ENCODE results near the gene TYRO3. TPM values are rescaled to one million over a fixed set of nuclear protein-coding genes. Genes with fewer than 3 reads are reported as not detected.

Gene TYRO3
- total and polyA plus RNA-seq, 2 experiments from 2014 or later, result 71.0 to 109 TPM

GRCh38 chr15:41511899-41512369, 47.1 kb upstream of the TYRO3 start:
- Histone ChIP-seq H2AFZ (peak overlapping the region; percentile 52), H4K20me1 (ENCODE audit: insufficient read depth, poor library complexity, severe bottlenecking) (peaks cover 2% of the 10 kb centered on the region), H3K36me3 (replicated peaks; ENCODE audit: insufficient read depth, low read depth) (no peaks in the 10 kb centered on the region), H3K4me1 (ENCODE audit: insufficient read depth) (peaks cover 21% of the 10 kb centered on the region), H3K27ac (no peak overlapping the region), H3K9me2 (replicated peaks; ENCODE audit: insufficient read depth) (no peaks in the 10 kb centered on the region), H3K79me2 (no peaks in the 10 kb centered on the region), H3K4me2 (peak overlapping the region; percentile 97), H3K4me3 (peak overlapping the region; percentile 13), H3K9me3 (ENCODE audit: low read depth) (no peaks in the 10 kb centered on the region), H3K27me3 (peaks cover 46% of the 10 kb centered on the region)
- TF ChIP-seq EZH2phosphoT487 (IDR thresholded peaks at IDR 0.05; ENCODE audit: low read depth, severe bottlenecking, unreplicated experiment) (peak; percentile 51), CTCF (IDR thresholded peaks at IDR 0.05; ENCODE audit: poor library complexity) (no peak), EZH2 (IDR thresholded peaks at IDR 0.05; ENCODE audit: borderline replicate concordance) (peak; percentile 55)
- 3% methylated on average over 33 of the region's 49 CpGs for WGBS (ENCODE audit: low lambda C conversion rate, missing lambda C conversion rate)
- no peak for DNase-seq (ENCODE audit: low spot score)

DNA sequence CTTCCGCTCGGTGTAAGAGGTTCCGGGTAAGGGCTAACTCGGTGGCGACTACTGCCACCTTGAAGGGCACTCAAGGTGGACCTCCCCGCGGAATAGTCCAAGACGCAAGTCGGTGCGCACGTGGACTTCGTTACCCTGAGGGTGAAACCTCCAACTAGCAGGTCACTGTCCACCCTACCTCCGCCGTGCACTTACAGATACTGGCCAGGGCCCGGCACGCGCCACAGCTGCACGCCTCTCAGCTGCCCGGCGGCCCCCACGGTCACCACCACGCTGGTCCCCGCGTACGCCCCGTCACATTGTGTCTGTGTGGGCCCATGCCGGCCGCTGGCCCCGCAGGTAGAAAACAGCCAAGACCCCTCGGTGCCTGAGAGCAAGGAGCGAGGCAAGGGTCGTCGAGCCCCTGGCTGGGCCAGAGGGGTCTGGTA, 46.5 kb upstream of the TYRO3 start:
- H3K27me3 ChIP-seq, result peaks cover 46% of the 10 kb centered on the region
- no peaks in the 10 kb centered on the region for H3K36me3 ChIP-seq (replicated peaks; ENCODE audit: insufficient read depth, low read depth)
- H4K20me1 ChIP-seq (ENCODE audit: insufficient read depth, poor library complexity, severe bottlenecking), result peaks cover 2% of the 10 kb centered on the region
- 17% methylated on average over 33 of the region's 33 CpGs for WGBS (ENCODE audit: low lambda C conversion rate, missing lambda C conversion rate)
- H3K4me2 ChIP-seq, result peak overlapping the region; percentile 97
- no peaks in the 10 kb centered on the region for H3K9me2 ChIP-seq (replicated peaks; ENCODE audit: insufficient read depth)
- peak overlapping the region; percentile 52 for H2AFZ ChIP-seq
- H3K79me2 ChIP-seq, result no peaks in the 10 kb centered on the region
- H3K27ac ChIP-seq, result no peak overlapping the region
- H3K4me1 ChIP-seq (ENCODE audit: insufficient read depth), result peaks cover 21% of the 10 kb centered on the region
- H3K4me3 ChIP-seq, result no peak overlapping the region
- peak; percentile 68 for TF ChIP-seq EZH2 (IDR thresholded peaks at IDR 0.05; ENCODE audit: borderline replicate concordance)
- TF ChIP-seq CTCF (IDR thresholded peaks at IDR 0.05; ENCODE audit: poor library complexity), result no peak
- TF ChIP-seq EZH2phosphoT487 (IDR thresholded peaks at IDR 0.05; ENCODE audit: low read depth, severe bottlenecking, unreplicated experiment), result no peak
- H3K9me3 ChIP-seq (ENCODE audit: low read depth), result no peaks in the 10 kb centered on the region
- DNase-seq (ENCODE audit: low spot score), result no peak

GRCh38 chr15:41512940-41513505, 46.0 kb upstream of the TYRO3 start:
- TF ChIP-seq EZH2phosphoT487 (IDR thresholded peaks at IDR 0.05; ENCODE audit: low read depth, severe bottlenecking, unreplicated experiment), result no peak
- peak; percentile 80 for TF ChIP-seq EZH2 (IDR thresholded peaks at IDR 0.05; ENCODE audit: borderline replicate concordance)
- Histone ChIP-seq H4K20me1 (ENCODE audit: insufficient read depth, poor library complexity, severe bottlenecking) (peaks cover 2% of the 10 kb centered on the region), H3K79me2 (no peaks in the 10 kb centered on the region), H3K9me3 (ENCODE audit: low read depth) (no peaks in the 10 kb centered on the region), H3K27me3 (peaks cover 46% of the 10 kb centered on the region), H2AFZ (peak overlapping the region; percentile 49), H3K36me3 (replicated peaks; ENCODE audit: insufficient read depth, low read depth) (no peaks in the 10 kb centered on the region), H3K9me2 (replicated peaks; ENCODE audit: insufficient read depth) (no peaks in the 10 kb centered on the region), H3K4me1 (ENCODE audit: insufficient read depth) (peaks cover 21% of the 10 kb centered on the region), H3K27ac (no peak overlapping the region), H3K4me2 (peak overlapping the region; percentile 97), H3K4me3 (no peak overlapping the region)
- WGBS (ENCODE audit: low lambda C conversion rate, missing lambda C conversion rate), result 5% methylated on average over 39 of the region's 40 CpGs
- peak; percentile 33 for DNase-seq (ENCODE audit: low spot score)

- peak within 1 kb of the TSS; percentile 49 for H2AFZ ChIP-seq
- no peaks in the 10 kb centered on the region for H3K9me2 ChIP-seq (replicated peaks; ENCODE audit: insufficient read depth)
- peaks cover 21% of the 10 kb centered on the region for H3K4me1 ChIP-seq (ENCODE audit: insufficient read depth)
- H3K9me3 ChIP-seq (ENCODE audit: low read depth), result no peaks in the 10 kb centered on the region
- H3K79me2 ChIP-seq, result no peaks in the 10 kb centered on the region
- peaks cover 46% of the 10 kb centered on the region for H3K27me3 ChIP-seq
- peaks cover 2% of the 10 kb centered on the region for H4K20me1 ChIP-seq (ENCODE audit: insufficient read depth, poor library complexity, severe bottlenecking)
- peak within 1 kb of the TSS; percentile 97 for H3K4me2 ChIP-seq
- DNase-seq (ENCODE audit: low spot score), result peak; percentile 69
- H3K36me3 ChIP-seq (replicated peaks; ENCODE audit: insufficient read depth, low read depth), result no peaks in the 10 kb centered on the region
- no peak for TF ChIP-seq EZH2 (IDR thresholded peaks at IDR 0.05; ENCODE audit: borderline replicate concordance)
- TF ChIP-seq CTCF (IDR thresholded peaks at IDR 0.05; ENCODE audit: poor library complexity), result no peak
- no peak for TF ChIP-seq EZH2phosphoT487 (IDR thresholded peaks at IDR 0.05; ENCODE audit: low read depth, severe bottlenecking, unreplicated experiment)
- 7% methylated on average over 33 of the region's 33 CpGs for WGBS (ENCODE audit: low lambda C conversion rate, missing lambda C conversion rate)
- no peak within 1 kb of the TSS for H3K4me3 ChIP-seq
- H3K27ac ChIP-seq, result no peak within 1 kb of the TSS
Observed at GRCh38 chr15:41513506-41514227, 45.3 kb upstream of the TYRO3 start, which contains the start of gene LTK. Gene LTK, minus strand, starts transcription at chr15:41513827. Its CDS starts 118 bp downstream, at chr15:41513709.

Data from hepatocyte (in vitro differentiated cells).